RWPE2 (cell line): ENCODE results near the gene KCNIP1.

Experiments used
- ATAC-seq: fragments of 200-7000 bp; cut with Tn5 transposase; 3 replicates; pipeline ENCODE4 v1.9.1; 2021; ENCODE audit warnings: low read depth
- DNase-seq: peaks from one replicate; pipeline ENCODE4 v3.0.0-alpha.2; 2020; ENCODE audit warnings: low spot score
- H3K27ac ChIP-seq: fragments of 450-650 bp; 2 replicates; pipeline ENCODE4 v1.5.1; 2017; ENCODE audit warnings: mild to moderate bottlenecking; ENCODE audit not compliant: poor library complexity, severe bottlenecking
- H3K27me3 ChIP-seq: fragments of 250-450 bp; sonication (Bioruptor Pico); 2 replicates; pipeline ENCODE4 v1.5.1; 2021; ENCODE audit warnings: mild to moderate bottlenecking, moderate library complexity; ENCODE audit not compliant: insufficient read depth, poor library complexity, severe bottlenecking
- H3K36me3 ChIP-seq: fragments of 250-450 bp; sonication (Bioruptor Pico); 2 replicates; pipeline ENCODE4 v1.5.1; 2020; ENCODE audit warnings: low read depth, mild to moderate bottlenecking, moderate library complexity
- H3K4me1 ChIP-seq: fragments of 250-450 bp; sonication (Bioruptor Pico); 2 replicates; pipeline ENCODE4 v1.5.1; 2021; ENCODE audit warnings: mild to moderate bottlenecking, moderate library complexity; ENCODE audit not compliant: insufficient read depth, poor library complexity, severe bottlenecking
- H3K4me3 ChIP-seq: fragments of 250-450 bp; sonication (Bioruptor Pico); 2 replicates; pipeline ENCODE4 v1.5.1; 2021; ENCODE audit warnings: mild to moderate bottlenecking, moderate library complexity; ENCODE audit not compliant: severe bottlenecking
- H3K9me3 ChIP-seq: fragments of 250-450 bp; sonication (Bioruptor Pico); 2 replicates; pipeline ENCODE4 v1.5.1; 2021; ENCODE audit warnings: mild to moderate bottlenecking, moderate library complexity; ENCODE audit not compliant: severe bottlenecking
- CTCF ChIP-seq: fragments of 450-650 bp; IDR thresholded peaks from one replicate; pipeline ENCODE4 v1.5.1; 2017; ENCODE audit warnings: mild to moderate bottlenecking, moderate library complexity; ENCODE audit not compliant: poor library complexity, severe bottlenecking

The KCNIP1 gene

GRCh38 chr5:170634256-170634990 lies 130.6 kb downstream of the KCNIP1 start:
- ATAC-seq (no peak), DNase-seq (peak; percentile 30)
- H3K4me1 ChIP-seq = peaks cover 8% of the 10 kb centered on the region
- H3K9me3 ChIP-seq = no peaks in the 10 kb centered on the region
- H3K27me3 ChIP-seq = no peaks in the 10 kb centered on the region
- H3K27ac ChIP-seq = peak overlapping the region; percentile 63
- no peak overlapping the region for H3K4me3 ChIP-seq
- no peak for TF ChIP-seq CTCF
- no peaks in the 10 kb centered on the region for H3K36me3 ChIP-seq

- Histone ChIP-seq H3K27ac (no peak overlapping the region), H3K27me3 (no peaks in the 10 kb centered on the region), H3K4me3 (no peak overlapping the region), H3K9me3 (no peaks in the 10 kb centered on the region), H3K4me1 (peaks cover 8% of the 10 kb centered on the region), H3K36me3 (no peaks in the 10 kb centered on the region)
- ATAC-seq = no peak
- TF ChIP-seq CTCF = no peak
- no peak for DNase-seq
These were observed 131.9 kb downstream of the KCNIP1 start for GRCh38 chr5:170635706-170636105.

GRCh38 chr5:170636206-170636605 lies 132.4 kb downstream of the KCNIP1 start:
- Histone ChIP-seq H3K4me1 (peaks cover 8% of the 10 kb centered on the region), H3K27ac (no peak overlapping the region), H3K27me3 (no peaks in the 10 kb centered on the region), H3K36me3 (no peaks in the 10 kb centered on the region), H3K9me3 (no peaks in the 10 kb centered on the region), H3K4me3 (no peak overlapping the region)
- no peak for TF ChIP-seq CTCF
- peak; percentile 37 for DNase-seq
- ATAC-seq = no peak

- no peak overlapping the region for H3K4me3 ChIP-seq
- H3K27me3 ChIP-seq = no peaks in the 10 kb centered on the region
- ATAC-seq (no peak), DNase-seq (peak; percentile 39)
- peaks cover 8% of the 10 kb centered on the region for H3K4me1 ChIP-seq
- TF ChIP-seq CTCF = no peak
- H3K36me3 ChIP-seq = no peaks in the 10 kb centered on the region
- no peak overlapping the region for H3K27ac ChIP-seq
- H3K9me3 ChIP-seq = no peaks in the 10 kb centered on the region
These were observed 133.1 kb downstream of the KCNIP1 start for GRCh38 chr5:170636801-170637477.

GRCh38 chr5:170638051-170638450 lies 134.2 kb downstream of the KCNIP1 start:
- H3K9me3 ChIP-seq = no peaks in the 10 kb centered on the region
- H3K27ac ChIP-seq = no peak overlapping the region
- no peaks in the 10 kb centered on the region for H3K27me3 ChIP-seq
- DNase-seq (peak; percentile 35), ATAC-seq (no peak)
- H3K4me3 ChIP-seq = no peak overlapping the region
- H3K36me3 ChIP-seq = no peaks in the 10 kb centered on the region
- no peak for TF ChIP-seq CTCF
- H3K4me1 ChIP-seq = peaks cover 8% of the 10 kb centered on the region
